Inflammatory macrophage treated with lipopolysaccharide for 4 hours (primary cell): ENCODE data around the gene ARMH2.
"Not testable (repeated sequence)": the region's sequence is repeated elsewhere in the genome, so short reads cannot be mapped to it uniquely, and the experiment has no call there.

ENCODE experiments used
- DNase-seq: peaks from one replicate; pipeline ENCODE4 v3.0.0-alpha.2; 2020

The ARMH2 gene

DNA sequence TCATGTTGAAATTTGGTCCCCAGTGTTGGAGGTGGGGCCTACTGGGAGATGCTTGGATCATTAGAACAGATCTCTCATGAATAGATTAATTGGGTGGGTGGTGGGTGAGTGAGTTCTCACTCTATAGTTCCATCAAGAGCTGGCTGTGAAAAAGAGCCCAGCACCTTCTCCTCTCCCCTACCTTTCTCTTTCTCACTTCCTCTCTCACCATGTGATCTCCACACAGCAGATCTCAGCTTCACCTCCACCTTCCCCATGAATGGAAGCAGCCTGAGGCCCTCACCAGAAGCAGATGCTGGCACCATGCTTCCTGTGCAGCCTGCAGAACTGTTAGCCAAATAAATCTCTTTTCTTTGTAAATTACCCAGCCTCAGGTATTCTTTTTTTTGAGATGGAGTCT lies 36.9 kb downstream of the ARMH2 start:
- no peak for DNase-seq

DNA sequence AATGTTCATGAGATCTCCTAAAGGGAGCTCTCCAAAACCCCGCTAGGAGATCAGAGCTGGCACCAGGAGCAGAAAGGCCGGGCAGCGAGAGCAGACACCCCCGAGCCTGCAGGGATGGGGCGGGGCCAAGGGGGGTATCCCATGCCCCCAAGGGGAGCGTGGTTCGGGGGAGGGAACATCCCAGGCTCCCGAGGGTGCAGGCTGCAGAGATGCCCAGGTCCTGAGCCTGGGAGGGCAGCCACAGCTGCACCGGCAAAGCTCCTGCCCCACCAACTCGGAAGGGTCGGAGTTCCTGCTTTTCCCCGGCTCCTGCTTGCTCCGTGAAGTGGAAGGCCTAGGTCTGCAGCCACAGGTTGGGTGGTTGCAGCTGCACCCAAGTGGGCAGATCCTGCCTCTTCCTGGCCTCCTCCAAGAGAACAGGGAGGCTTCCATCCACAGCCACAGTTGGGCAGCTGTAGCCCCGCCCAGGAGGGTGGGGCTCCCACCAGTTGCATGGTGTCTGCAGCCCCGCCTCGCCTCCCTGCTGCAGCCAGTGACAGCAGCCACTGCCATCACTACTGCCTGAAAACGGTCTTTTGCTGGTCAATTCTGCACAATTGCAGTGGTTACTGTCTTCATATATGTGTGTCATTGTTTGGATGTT lies 37.4 kb downstream of the ARMH2 start:
- no peak for DNase-seq

DNA sequence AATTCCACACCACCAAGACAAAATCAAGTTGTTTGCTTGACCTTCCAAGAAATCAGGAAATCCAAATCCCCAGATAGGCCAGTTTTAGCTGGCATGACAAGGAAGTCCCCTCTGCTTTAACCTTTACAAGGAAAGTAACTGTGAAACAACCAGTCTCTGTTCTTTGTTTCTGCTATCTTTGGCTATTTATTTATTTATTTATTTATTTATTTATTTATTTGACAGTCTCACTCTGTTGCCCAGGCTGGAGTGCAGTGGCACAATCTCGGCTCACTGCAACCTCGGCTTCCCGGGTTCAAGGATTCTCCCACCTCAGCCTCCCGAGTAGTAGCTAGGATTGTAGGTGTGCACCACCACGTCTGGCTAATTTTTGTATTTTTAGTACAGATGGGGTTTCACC lies 38.5 kb downstream of the ARMH2 start:
- DNase-seq: no peak

DNA sequence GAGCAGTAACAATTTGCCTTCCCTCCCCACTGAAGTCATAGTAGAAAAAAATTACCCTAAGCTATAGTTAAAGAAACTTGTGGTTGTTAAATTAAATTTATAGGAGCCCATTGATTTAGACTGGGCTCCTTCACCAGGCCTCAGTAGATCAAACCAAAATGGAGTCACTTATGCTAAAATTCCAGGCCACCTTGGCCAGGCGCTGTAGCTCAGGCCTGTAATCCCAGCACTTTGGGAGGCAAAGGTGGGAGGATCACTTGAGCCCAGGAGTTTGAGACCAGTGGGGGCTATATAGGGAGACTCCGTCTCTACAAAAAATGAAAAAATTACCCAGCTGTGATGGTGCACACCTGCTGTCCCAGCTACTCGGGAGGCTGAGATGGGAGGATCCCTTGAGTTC lies 39.0 kb downstream of the ARMH2 start:
- DNase-seq: no peak

DNA sequence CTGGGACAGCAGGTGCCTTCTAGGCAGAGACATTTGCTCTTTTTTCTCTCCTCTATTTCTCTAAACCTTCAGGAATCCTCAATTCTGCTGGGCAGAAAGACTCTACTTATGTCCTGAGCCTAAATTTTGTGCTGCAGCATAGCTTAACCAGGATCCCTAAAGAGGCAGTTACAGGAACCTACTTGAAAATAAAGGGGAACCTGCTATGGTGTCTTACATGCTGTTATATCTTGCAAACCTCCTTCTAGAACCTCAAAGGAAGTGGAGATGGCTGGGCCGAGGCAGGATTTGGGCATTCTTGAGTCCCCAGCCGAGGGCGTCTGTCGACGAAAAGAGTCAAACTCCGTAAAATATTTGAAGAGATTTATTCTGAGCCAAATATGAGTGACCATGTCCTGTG lies 41.1 kb downstream of the ARMH2 start:
- DNase-seq: peak; percentile 39

DNA sequence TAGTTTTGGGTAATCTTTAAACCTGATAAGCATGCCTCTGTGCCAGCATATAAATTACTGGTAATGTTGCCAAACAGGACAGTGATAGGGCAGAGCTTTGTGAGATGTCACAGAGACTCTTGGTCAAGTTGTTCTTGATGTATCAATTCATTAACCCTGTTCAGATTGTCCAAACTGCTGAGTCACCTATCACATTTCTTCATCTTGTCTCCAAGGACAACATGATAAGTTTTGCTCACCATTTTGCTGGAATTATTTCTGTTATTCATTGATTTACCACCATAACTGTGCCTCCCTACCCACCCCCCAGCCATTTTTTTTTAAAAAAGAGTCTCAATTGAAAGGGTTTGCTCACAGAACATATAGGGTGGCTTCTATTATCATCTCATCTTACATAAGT lies 43.4 kb downstream of the ARMH2 start:
- no peak for DNase-seq

DNA sequence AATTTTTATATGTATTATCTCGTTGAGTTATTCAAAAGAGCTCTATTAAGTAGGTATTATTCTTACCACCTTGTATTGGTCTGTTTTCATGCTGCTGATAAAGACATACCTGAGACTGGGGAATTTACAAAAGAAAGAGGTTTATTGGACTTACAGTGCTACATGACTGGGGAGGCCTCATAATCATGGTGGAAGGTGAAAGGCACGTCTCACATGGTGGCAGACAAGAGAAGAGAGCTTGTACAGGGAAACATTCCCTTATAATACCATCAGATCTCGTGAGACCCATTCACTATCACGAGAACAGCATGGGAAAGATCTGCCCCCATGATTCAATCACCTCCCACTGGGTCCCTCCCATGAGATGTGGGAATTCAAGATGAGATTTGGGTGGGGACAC lies 44.3 kb downstream of the ARMH2 start:
- DNase-seq: not testable (repeated sequence)

DNA sequence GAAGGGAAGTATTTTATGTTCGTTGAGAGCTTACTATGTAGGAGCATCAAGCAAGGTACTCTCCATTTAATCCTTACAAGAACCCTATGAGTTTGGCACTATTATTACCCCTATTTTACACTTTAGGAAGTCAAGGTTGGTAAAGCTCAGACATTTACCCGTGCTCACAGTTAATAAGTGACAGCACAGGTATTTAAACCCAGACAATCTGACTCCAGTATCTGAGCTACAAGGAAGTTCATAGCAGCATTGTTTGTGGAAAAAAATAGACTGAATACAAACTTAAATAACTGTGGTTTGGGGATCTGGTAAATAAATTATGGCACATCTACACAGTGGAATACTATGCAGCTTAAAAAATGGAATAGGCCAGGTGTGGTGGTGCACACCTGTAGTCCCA lies 45.2 kb downstream of the ARMH2 start:
- no peak for DNase-seq

DNA sequence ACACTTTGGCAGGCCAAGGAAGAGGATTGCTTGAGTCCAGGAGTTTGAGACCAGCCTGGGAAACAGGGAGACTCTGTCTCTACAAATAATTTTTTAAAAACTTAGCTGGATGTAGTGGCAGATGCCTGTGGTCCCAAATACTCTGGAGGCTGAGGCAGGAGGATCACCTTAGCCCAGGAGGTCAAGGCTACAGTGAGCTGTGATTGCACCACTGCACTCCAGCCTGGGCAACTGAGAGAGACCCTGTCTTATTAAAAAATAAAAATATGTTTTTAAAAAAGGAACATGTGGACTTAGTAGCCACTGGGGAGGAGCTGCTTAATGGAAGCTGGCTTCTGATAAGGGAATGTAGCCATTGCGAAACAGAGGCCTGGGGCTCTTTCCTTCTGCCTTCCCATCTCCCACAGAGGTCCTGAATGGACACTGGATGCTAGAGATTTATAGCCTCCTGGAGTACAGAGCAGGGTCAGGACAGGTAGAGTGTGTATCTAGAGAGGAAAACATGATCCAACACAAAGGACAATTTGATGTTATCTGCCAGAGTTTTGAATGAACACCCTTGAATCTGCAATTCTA lies 45.7 kb downstream of the ARMH2 start:
- DNase-seq: no peak

DNA sequence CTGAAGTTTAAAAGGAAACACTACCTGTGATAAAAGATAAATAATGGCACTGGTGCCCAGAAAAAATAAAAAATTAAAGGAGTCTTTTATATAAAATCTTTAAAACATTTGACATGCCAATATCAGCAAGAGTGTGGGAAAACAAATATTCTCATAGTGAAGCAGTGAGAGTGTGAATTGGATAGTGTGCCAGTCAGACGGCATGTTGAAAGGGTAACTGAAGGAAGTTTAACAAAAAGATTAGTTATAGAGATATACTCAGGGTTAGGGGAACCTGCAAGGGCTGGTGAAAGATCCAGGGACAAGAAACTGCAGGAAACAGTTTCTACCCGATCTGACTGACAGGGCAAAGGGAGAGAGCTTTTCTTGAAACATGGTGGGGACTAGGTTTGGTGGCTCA lies 46.2 kb downstream of the ARMH2 start:
- no peak for DNase-seq

DNA sequence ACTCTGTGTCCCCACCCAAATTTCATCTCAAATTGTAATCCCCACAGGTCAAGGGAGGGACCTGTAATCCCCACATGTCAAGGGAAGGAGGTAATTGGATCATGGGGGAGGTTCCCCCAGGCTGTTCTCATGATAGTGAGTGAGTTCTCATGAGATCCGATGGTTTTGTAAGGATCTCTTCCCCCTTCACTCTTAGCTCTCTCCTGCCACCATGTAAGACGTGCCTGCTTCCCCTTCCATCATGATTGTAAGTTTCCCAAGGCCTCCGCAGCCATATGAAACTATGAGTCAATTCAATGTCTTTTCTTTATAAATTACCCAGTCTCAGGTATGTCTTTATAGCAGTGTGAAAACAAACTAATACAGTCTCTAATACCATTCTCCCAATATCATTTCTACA lies 47.8 kb downstream of the ARMH2 start:
- DNase-seq: peak; percentile 28

DNA sequence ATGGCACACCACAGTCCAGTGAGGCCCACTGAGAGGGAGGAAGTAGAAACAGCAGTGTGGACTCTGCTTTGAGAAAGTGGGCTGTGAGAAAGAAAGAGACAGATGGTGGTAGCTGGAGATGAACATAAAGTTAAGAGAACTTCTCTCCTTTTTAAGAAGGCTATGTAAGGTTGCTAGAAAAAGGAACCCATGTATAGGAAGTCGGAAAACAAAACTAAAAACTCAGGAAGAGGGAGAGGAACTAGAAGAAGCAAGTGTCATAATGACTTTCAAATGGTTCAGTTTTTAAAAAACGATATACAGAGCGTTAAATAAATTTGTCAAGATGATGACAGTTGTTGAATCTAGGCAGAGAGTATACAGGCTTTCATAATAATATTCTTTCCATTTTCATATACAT lies 49.4 kb downstream of the ARMH2 start:
- DNase-seq: peak; percentile 81
